ENCODE measurements around the gene DNAJC15.

DNAJC15 gene

DNA sequence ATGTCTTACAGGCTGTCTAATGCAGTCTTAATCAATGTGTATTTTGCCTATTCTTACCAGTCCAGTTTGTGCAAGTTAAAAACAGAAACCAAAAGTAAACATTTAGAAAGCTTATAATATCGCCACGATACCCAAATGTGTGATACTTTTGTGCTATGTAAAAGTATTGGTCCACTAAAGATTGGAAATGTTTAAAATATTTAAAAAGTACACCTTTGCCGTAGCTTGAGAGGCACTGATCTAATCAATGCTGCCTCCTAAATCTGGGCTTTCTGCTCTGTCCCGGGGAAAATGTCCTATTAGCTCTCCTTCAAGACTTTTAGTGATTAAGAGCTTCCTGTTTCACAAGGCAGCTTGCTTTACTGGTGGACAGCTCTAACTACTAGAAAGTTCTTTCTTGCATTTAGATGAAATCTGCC lies 64.7 kb downstream of the DNAJC15 start:
- no peak for DNase-seq

DNA sequence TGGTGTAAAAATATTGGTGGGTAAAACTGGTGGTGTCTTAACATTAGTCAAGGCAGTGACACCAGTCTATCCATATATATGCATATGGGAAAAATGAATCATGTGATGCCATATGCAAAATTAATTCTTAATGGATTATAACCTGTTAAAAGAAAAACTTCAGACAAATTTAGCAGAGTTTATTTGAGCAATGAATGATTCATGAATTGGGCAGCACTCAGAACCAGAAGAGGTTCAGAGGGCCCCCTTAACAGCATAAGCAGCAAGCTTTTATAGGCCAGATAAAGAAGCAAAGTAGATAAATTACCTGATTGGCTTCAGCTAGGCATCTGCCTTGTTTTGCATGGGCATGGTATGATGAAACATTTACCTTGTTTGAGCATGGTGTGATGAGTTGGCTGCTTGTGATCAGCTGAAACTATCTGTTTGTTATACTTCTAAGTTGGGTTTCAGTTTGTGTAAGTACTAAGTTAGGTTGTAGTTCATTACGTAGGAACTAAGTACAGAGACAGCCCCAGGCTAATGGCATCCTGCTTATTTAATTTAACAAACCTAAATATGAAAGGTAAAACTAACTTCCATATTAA lies 66.6 kb downstream of the DNAJC15 start:
- DNase-seq, result peak; percentile 5

DNA sequence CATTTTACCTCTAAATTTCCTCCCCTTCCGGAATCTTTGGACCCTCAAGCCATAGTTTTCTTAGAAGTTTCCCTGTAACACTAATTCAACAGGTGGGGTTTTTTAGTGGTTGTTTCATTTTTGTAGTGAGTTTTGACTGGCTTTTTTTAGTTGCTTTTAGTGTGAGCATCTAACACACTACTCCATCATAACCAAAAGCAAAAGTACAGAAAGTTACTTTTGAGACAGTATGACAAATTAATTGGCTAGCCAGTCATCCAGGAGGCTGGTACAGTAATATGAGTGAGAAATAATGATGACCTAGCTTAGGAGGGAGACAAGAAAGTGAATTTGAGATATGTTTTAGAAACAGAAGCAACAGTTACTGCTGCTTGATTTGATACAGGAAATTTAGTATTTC lies 71.5 kb downstream of the DNAJC15 start:
- DNase-seq, result no peak

DNA sequence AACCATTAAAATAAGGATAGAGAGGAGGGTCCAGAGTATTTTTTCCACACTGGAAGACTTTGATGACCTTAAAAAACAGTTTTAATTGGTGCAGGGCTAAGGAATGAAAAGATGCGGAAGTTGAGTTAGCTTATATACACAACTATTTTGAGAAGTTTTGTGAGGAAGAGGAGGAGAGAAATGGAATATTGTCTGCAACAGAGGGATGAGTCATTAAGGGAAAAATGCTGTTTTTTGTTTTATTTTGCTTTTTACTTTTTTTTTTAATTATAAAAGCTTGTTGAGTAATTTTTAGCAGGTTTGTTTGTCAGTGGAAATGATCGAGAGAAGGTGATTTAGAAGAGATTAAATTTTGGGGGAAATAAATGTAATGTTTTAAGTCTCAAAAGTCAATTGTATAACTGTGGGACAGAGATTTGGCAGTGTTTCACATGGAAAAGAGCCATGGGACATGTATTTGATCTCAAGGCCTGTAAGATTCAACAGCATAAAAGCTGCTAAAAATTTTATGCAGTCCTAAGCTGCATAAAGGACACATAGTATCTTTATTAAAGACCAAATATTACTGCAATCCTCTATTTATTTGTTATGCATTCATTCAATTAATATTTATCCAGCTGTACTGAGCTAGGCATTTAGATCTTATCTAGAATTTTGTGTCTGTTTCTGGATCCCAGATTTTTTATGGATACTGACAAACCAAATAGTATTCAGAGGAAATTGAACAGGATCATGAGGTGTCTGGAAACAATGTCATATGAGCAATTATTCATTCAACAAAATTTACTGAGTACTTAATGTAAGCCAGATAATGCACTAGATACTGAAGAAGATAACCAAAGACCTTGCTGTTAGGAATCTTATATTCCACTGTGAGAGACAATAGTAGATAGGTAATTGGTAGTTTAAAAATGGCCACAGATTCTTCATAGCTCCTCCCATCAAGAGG lies 72.7 kb downstream of the DNAJC15 start:
- DNase-seq, result no peak

DNA sequence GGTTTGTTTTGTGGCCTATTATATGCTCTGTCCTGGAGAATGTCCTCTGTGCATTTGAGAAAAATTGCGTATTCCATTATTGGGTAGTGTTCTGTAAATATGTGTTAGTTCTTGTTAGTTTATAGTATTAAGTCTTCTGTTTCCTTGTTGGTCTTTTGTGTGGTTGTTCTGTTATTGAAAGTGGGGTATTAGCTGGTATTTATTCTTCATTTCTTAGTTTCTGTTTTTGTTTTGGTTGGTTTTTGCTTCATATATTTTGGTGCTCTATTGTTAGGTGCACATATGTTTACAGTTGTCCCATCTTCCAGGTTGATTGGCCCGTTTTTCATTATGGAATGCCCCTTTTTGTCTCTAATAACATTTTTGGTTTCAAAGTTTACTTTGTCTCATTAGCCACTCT lies 77.3 kb downstream of the DNAJC15 start:
- DNase-seq, result no peak

DNA sequence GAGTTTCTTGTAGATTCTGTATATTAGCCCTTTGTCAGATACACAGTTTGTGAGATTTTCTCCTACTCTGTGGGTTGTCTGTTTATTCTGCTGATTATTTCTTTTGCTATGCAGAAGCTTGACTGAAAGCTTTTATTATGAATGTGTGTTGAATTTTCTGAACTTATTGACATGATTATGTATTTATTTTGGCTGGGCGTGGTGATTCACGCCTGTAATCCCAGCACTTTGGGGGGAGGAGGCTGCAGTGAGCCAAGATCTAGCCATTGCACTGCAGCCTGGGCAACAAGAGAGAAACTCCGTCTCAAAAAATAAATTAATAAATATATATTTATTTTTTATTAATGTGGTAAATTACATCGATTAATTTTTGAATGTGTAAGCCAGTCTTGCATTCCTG lies 78.9 kb downstream of the DNAJC15 start:
- no peak for DNase-seq

DNA sequence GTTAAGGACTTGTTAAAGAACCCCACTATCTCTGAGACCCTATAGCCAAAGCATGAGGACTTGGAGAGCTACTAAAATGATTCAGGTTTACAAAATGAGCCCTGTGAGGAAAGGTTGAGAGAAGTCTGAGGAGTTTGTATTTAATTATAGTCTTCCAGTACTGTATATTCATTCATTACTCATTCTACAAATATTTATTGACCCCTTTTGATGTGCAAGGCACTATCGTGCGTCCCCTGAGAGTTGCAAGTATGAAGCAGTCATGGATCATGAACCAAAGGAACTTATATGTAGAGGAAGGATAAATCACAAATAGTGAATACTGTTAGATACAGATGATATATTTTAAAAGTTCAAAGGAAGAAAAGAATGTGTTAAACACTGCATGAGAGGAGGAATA lies 84.4 kb downstream of the DNAJC15 start:
- no peak for DNase-seq

DNA sequence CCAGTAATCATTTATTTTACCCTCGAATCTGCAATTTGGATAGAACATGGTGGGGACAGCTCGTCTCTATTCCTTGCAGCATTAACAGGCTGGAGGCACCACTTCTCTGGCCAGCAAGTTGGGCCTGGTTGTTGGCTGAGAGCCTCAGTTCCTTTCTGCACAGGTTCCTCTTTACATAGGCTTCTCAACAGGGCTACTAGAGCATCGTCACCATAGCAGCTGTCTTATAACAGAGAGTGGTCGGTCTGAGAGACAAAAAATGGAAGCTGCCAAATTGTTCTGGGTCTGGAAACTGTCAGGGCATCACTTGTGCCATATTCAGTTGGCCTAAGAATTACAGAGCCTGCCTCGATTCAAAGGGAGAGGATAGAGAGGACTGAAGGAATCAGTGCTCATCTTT lies 86.7 kb downstream of the DNAJC15 start:
- no peak for DNase-seq

DNA sequence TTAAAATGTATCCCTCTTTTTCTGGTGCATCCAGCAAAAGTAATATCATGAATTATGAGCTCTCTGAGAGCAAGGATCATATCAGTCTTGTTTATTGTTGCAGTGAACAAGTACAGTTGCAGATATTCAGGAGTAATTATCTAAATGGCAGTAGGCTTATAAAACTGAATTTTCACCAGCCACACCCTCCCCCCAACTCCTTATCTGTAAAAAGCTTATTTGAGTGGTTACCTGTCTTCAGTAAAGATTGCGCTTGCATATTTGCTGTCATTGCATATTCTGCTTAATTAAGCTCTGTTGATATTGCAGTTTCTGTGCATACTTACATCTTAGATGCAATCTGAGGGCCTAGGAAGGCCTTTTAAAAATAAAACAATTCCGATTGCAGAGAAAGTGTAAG lies 87.3 kb downstream of the DNAJC15 start:
- DNase-seq, result no peak

DNA sequence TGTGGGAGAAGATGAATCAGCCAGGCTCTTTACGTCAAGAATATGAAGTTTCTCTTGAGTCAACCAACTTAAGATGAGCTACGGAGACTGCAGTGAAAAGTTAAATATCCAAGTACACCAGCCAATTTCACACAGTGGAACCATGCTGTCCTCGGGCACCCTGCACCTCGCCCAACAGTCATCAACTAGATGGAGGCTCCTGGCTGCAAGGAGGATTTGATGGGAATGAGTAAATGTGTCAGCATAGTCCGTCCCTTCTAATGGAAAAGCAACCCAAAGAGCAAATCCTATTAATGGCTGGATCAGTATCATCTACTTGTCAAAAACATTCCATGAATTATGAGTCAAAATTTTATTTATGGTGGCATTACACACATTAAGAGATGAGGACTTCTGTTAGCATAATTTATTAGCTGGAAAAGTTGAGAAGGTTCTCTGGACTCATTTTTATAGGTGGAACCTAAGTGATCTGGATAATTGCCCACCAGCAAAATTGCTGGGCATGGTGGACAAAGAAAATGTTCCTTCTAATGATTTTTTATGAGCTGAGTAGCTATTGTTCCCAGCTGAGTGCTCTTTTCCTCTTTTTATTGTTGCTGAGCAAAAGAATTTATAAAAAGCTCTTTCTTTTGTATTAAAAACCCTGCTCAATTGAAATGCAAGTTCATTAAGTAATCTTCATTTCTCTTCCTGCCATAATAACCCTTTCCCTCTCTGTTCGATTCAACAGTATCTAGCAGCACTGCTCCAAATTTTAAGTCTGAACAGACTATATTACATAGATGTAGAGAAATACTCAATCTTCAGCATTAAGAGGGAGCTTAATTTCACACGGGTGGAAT lies 88.4 kb downstream of the DNAJC15 start:
- no peak for DNase-seq

DNA sequence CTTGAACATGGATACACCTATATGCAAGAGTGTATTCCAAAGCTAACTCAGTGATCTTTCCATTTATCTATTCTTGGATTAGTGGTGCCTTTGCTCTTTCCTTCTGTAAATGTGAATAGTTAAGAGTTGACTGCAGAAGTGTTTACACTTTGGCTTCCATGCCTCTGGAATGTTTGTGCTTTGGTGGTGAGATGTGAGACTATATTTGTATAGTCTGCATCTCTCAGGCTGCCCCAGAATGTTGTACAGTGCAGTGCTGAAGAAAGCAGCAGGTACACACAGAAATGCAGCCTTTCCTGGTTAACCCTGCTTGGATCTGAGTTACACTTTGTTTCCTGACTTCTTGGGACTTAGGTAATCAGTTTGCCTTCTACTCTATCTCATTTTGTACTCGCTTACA lies 90.2 kb downstream of the DNAJC15 start:
- DNase-seq, result no peak

DNA sequence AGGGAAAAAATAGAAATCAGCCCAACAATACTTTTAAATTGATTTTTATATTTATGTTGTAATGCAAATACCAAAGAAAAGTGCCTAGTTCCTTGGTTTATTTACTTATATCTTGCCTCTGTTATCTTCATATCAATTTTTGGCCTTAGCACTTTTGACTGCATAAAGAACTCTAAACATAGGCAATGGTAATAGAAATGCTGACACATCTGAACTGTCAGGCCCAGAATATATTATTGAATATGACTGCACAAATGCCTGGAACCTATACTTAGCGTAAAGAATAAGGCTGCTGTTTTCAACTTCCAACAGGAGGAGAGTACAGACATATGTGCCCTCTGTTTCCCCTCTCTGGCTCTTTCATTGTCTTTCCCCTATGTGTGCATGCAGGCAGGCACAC lies 91.1 kb downstream of the DNAJC15 start:
- DNase-seq, result no peak

DNA sequence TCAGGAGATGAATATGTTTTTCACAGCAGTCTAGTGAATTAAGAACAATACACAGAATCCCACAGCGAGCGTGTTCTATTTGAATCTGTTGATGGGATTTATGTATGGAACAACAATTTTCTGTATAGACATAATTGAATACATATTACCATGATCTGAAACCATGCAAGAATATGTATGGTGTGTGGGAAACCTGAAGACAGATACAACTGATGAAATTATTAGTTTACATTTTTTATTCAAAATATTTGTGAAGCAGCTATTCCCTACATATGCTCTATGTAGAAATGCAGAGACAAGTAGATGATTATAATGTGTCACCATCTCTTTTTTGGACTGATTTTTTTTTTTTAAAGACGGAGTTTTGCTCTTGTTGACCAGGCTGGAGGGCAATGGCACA lies 91.8 kb downstream of the DNAJC15 start:
- no peak for DNase-seq

DNA sequence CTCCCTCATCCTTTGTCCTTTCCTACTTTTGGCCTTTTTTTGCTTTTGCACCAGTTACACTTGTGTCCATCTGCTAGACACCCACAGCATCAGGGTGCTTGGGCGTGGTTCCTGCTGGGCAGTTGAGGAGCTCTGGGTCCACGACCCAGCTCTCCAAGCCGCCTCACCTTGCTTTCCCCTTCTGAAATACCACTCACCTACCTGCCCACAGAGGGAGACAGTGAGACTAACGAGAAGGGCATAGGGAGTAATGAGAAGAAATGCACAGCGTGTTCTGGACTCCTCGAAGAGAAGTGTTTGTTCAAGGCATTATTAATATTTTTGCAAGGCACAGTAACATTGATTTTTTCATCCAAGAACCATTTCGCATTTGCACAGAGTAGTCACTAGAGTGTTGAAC lies 92.9 kb downstream of the DNAJC15 start:
- DNase-seq, result no peak

DNA sequence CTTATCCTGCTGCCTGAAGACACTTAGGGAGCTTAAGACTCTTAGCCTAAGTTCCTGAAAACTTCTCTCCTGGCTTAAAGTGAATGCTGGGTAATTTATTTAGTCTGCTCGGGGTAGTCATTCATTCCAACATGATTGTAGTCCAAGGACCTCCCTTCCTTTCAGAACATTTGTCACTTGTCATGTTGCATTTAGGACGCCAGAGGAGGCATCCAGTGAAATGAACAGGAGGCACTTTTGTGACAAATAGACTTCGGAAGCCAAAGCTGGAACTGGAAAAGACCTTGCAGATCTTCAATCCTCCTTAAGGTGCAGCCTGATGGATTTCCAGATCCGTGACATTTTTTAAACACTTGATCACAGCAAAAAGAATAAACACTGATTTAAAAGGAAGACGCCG lies 95.1 kb downstream of the DNAJC15 start:
- DNase-seq, result no peak

DNA sequence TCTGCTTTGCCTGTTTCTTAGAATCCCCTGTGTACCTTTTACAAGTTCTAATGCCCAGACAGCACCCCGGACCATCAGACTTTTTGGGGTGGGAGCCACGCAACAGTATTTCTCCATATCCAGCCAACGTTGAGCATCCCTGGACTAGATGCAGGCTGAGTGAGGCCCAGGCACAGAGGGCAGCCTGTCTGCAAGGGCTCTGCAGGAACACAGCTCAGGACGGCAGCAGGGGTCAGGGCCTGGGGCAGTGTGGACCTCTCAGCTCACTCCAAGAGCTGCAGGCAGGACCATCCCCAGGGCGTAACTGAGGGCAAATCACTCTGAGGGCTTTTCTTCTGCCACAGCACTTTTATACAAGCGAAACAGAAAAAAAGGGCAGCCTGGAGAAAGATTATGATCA lies 95.8 kb downstream of the DNAJC15 start:
- DNase-seq, result no peak

DNA sequence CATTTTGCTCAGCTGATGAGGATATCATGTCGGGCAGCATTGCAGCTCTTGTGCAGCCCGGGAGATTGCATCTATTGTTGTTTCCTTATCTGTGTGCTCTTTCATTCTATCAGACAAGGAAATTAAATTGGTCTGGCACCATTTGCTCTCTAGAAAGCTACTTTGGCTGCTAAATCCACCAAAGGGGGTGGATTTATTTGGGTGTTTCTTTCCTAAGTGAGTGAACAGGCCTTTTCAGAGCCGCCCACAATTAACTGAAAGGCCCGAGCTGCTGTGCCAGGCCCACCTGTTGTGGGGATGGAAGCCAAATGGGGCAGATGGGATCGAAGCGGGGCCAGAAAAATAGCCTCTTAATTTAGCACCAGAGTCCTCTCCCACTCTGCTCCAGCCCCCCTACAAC lies 99.4 kb downstream of the DNAJC15 start:
- DNase-seq, result no peak

DNA sequence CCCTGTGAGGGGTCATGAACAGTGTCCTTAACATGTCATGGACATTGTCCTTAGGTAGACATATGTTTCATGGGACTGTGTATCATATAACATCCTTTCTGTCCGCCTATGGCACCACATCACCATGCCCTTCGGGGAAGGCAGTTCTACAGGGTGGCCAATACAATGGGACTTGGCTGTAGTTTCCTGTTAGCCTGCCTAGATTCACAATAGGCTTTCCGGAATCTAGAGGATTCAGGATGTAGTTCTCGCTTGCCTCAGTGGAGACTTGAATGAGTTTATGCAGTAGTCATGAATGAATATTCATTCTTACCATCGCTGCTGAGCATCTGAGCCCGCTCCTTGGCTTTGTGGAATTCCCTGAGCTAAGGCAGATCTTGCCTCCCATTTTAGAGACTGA lies 100.5 kb downstream of the DNAJC15 start:
- no peak for DNase-seq

DNA sequence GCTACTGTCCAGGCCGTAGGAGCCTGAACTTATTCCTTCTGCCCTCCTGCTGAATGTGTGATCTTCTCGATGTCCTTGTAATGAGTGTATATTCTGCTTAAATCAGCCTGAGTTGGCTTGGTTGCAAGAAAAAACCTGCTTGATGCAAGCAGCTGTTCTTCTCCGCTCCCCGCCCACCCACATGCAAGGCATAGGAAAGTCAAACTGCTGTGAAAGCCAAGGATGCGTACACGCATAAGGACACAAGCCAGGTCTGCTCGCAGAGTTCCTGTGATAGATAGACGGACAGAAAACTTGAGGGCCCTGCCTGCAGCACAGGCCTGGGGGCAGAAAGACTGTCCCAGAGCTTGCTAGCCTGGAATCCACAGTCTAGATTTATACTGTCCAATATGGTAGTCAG lies 101.1 kb downstream of the DNAJC15 start:
- no peak for DNase-seq

DNA sequence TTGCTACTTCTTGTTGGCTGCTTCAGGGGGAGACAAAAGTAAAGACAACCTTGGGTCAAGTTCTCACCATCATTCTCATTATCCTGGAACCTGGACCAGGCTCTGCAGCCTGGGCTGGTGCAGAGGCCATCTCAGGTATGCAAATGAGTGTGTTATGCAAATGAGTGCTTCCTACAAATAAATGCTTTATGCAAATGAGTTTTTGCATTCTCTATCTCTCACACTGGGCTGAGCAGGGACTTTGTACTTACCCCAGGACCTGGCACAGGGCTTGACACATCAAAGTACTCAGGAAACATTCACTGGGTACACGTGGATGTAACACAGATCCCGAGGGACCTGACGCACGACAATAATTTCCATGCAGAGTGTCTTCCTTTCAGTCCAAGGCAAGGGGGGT lies 103.0 kb downstream of the DNAJC15 start:
- DNase-seq, result no peak

DNA sequence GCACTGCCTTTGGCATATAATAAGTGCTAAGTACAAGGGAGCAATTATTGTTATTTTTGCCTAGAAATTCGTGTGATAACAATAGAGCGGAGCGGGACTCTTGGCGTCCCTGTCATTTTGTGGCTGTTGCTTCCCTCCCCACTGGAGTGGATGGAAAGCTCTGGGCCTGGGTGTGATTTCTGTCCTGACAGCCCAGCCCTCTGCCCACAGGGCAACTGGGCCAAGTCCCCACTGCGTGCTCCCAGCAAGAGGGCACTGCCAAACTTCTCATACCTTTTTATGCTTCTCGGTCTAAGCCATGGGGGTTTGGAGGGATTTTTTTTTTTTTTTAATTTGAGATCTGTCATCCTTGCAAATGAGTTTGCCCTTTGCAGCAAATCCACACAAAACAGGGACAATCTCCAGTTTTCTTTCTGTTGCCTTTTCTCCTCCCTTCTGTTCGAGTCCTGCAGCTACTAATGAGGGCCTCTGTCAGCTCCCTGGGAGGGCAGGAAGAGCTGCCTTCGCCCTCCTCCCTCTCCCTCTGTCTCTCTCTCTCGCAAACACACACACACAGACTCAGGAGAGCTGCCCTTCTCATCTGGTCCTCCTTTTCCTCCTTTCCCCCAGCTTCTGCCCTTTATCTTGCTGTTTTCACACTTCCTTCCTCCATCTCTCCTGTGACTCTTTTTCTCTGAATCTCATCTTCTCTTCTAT lies 103.9 kb downstream of the DNAJC15 start:
- DNase-seq, result no peak

DNA sequence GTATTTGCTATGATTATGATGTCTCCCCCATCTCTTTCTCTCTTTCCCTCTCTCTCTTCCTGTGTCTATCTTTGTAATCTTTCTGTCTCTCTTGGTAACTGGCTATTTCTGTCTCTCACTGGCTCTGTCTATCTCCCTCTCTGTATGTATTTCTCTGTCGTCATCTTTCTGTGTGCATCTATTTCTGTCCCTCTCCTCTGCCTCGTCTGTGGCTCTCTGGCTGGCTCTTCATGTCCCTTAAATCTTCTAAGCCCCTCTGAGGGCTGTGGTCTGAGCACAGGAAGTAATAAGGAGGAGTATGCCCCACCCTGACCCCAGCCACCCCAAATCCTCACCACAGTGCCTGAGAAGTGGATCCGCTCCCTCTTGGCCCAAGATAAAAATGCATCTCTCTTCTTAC lies 104.4 kb downstream of the DNAJC15 start:
- no peak for DNase-seq

DNA sequence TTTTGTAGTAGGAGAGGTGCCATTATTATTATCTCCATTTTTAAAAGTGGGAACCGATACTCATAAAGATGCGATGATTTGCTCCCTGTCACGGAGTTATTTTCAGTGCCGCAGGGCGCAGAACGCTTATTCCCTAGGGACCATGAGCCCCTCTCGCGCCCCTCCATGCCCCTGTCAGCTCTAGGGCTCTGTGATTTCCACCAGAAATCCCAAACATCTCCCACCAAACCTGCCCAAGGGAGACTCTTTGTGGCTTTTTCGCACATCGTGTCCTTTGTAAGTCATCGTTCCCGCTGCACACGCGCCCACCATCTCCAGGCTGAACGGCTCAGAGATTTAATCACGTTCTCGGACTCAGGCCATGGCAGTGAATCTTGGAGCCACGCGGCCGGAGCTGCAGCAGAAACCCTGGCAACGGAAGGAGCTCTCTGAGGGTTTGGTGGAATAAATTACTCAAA lies 105.1 kb downstream of the DNAJC15 start:
- DNase-seq, result no peak
